ENCODE results near the gene KSR1. TPM values are rescaled to one million over a fixed set of nuclear protein-coding genes. Genes with fewer than 3 reads are reported as not detected.

Gene KSR1
- total RNA-seq, 6 experiments from 2014 or later: 1.9 to 4.9 (median 3.6) TPM

DNA sequence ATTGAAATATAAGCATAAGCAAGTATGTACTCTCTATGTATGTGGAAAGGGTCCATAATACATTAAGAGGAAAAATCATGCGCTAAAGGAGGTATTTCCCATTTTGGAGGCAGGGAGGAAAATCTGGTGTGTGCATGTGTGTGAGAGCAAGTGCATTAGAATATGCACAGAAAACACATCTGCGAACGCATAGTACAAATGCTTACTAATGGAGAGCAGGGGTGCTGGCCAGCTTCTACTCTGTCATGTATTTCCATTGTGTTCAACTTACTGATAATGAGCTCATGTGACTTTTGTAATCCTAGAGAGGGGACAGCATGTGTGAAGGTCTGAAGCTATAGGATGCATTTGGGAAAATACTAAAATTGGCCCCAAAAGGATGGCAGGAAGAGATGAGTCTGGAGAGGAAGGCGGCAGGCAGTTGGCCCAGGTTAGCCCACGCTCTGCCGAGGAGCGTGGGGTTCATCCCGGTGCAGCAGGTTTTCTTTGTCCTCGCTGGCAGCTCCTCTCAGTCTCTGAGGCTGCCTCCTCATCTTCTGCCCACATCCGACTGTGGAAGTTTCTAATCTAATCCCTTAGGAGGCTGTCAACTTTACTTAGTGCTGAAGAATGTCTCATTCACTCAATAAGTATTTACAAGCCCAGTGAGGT lies 17.8 kb upstream of the KSR1 start:
- Mint-ChIP-seq H3K4me3 (no peak overlapping the region), H3K4me1 (ENCODE audit: low read depth) (peaks cover 9% of the 10 kb centered on the region; the same call in 1 of the 2 replicates), H3K27me3 (ENCODE audit: insufficient read depth) (peaks cover 23% of the 10 kb centered on the region), H3K9me3 (no peaks in the 10 kb centered on the region), H3K27ac (no peak overlapping the region), H3K36me3 (ENCODE audit: low read depth) (no peaks in the 10 kb centered on the region)
- no peak for DNase-seq
- no peak for TF ChIP-seq CTCF (IDR thresholded peaks at IDR 0.05)

GRCh38 chr17:27439342-27439741 lies 16.9 kb upstream of the KSR1 start:
- Mint-ChIP-seq H3K27me3 (ENCODE audit: insufficient read depth) (peaks cover 26% of the 10 kb centered on the region), H3K27ac (no peak overlapping the region), H3K36me3 (ENCODE audit: low read depth) (no peaks in the 10 kb centered on the region), H3K4me3 (no peak overlapping the region), H3K4me1 (ENCODE audit: low read depth) (peaks cover 9% of the 10 kb centered on the region; the same call in 1 of the 2 replicates), H3K9me3 (no peaks in the 10 kb centered on the region)
- no peak for DNase-seq
- no peak for TF ChIP-seq CTCF (IDR thresholded peaks at IDR 0.05)

GRCh38 chr17:27442702-27443101 lies 13.5 kb upstream of the KSR1 start:
- H3K4me3 Mint-ChIP-seq: no peak overlapping the region
- no peak overlapping the region for H3K27ac Mint-ChIP-seq
- peaks cover 20% of the 10 kb centered on the region for H3K4me1 Mint-ChIP-seq (ENCODE audit: low read depth)
- no peak for DNase-seq
- H3K36me3 Mint-ChIP-seq (ENCODE audit: low read depth): no peaks in the 10 kb centered on the region
- H3K27me3 Mint-ChIP-seq (ENCODE audit: insufficient read depth): peaks cover 28% of the 10 kb centered on the region
- TF ChIP-seq CTCF (IDR thresholded peaks at IDR 0.05): no peak
- H3K9me3 Mint-ChIP-seq: no peaks in the 10 kb centered on the region

GRCh38 chr17:27443491-27443890 lies 12.8 kb upstream of the KSR1 start:
- peaks cover 36% of the 10 kb centered on the region for H3K27me3 Mint-ChIP-seq (ENCODE audit: insufficient read depth)
- H3K4me1 Mint-ChIP-seq (ENCODE audit: low read depth): peaks cover 20% of the 10 kb centered on the region
- no peak for TF ChIP-seq CTCF (IDR thresholded peaks at IDR 0.05)
- no peak for DNase-seq
- no peak overlapping the region for H3K4me3 Mint-ChIP-seq
- H3K27ac Mint-ChIP-seq: no peak overlapping the region
- no peaks in the 10 kb centered on the region for H3K36me3 Mint-ChIP-seq (ENCODE audit: low read depth)
- H3K9me3 Mint-ChIP-seq: no peaks in the 10 kb centered on the region

DNA sequence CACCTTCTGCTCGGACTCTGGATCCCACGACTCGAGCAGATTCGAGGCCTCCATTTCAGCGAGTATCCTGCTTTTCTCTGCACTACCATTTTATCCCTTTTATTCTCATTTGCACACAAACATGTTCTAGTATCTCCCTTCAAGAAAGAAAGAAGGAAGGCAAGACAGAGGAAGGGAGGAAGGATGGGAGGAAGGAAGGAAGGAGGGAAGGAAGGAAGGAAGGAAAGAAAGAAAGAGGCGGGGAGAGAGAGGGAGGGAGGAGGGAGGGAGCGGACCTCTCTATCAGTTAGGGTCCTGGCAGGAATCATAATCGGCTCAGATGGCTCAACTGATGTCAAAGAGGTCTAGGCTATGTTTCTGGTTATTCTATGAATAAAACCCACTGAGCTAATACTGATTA lies 10.3 kb upstream of the KSR1 start:
- peaks cover 39% of the 10 kb centered on the region for H3K27me3 Mint-ChIP-seq (ENCODE audit: insufficient read depth)
- H3K27ac Mint-ChIP-seq: no peak overlapping the region
- no peak for TF ChIP-seq CTCF (IDR thresholded peaks at IDR 0.05)
- DNase-seq: no peak
- no peaks in the 10 kb centered on the region for H3K36me3 Mint-ChIP-seq (ENCODE audit: low read depth)
- peaks cover 20% of the 10 kb centered on the region for H3K4me1 Mint-ChIP-seq (ENCODE audit: low read depth)
- H3K9me3 Mint-ChIP-seq: no peaks in the 10 kb centered on the region
- no peak overlapping the region for H3K4me3 Mint-ChIP-seq
